ENCODE measurements around the gene LITAF.

The LITAF gene

GRCh38 chr16:11621539-11621919 lies 34.8 kb upstream of the LITAF start:
- no peak for DNase-seq (ENCODE audit: low spot score)
- in situ Hi-C loops (cut with MboI; ENCODE audit: low pct_unique_long_range_greater_than_20kb, low sequenced_read_pairs, unreplicated experiment) = no loop called here

DNA sequence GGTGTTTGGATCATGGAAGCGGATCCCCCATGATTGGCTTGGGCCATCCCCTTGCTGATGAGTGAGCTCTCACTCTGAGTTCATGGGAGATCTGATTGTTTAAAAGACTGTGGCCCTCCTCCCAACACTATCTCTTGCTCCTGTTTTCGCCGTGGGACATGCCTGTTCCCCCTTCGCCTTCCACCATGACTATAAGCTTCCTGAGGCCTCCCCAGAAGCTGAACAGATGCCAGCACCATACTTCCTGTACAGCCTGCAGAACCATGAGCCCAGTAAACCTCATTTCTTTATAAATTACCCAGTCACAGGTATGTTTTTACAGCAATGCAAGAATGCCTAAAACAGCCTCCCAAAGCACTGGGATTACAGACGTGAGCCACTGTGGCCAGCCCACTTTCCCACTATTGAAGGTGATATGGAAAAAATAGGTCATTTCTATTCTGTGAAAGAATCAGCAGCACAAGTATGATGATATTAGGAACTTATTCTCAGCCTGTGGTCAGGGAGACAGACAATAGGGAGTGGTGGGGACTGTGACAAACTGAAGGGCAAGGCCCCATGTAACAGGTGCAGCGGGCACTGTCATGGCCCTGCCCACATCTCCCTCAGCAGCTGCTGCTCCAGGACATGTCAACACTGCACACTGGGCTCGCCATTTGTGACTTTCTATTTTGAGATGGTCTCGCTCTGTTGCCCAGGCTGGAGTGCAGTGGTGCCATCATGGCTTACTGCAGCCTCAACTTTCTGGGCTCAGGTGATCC lies 33.7 kb upstream of the LITAF start:
- no peak for TF ChIP-seq CTCF (IDR thresholded peaks at IDR 0.05; ENCODE audit: extremely low read depth, insufficient read depth, missing control alignments)
- no peak for DNase-seq (ENCODE audit: low spot score)
- in situ Hi-C loops (cut with MboI; ENCODE audit: low pct_unique_long_range_greater_than_20kb, low sequenced_read_pairs, unreplicated experiment) = no loop called here

More at GRCh38 chr16:11621539-11621919, 34.8 kb upstream of the LITAF start:
- no peak for TF ChIP-seq CTCF (IDR thresholded peaks at IDR 0.05; ENCODE audit: extremely low read depth, insufficient read depth, missing control alignments)

DNA sequence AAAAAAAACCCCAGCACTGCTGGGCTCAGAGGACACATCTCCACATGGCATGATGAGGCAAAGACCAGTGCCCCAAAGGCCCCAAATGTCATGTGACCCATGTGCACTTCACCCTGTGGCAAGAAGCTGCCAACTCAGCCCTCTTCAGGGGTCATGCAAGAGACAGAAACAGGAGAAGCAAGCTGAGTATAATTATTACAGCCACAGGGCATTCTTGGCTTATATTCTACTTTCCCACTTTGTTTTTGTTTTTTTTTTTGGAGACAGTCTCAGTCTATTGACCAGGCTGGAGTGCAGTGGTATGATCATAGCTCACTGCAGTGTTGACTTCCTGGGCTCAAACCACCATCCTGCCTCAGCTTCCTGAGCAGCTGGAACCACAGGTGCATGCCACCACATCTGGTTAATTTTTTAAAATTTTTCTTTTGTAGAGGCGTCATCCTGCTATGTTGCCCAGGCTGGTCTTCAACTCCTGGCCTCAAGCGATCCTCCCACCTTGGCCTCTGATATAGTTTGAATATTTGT lies 32.7 kb upstream of the LITAF start:
- TF ChIP-seq CTCF (IDR thresholded peaks at IDR 0.05; ENCODE audit: extremely low read depth, insufficient read depth, missing control alignments) = no peak
- DNase-seq (ENCODE audit: low spot score) = no peak
- in situ Hi-C loops (cut with MboI; ENCODE audit: low pct_unique_long_range_greater_than_20kb, low sequenced_read_pairs, unreplicated experiment) = no loop called here

- in situ Hi-C loops (cut with MboI; ENCODE audit: low pct_unique_long_range_greater_than_20kb, low sequenced_read_pairs, unreplicated experiment) = no loop called here
- no peak for TF ChIP-seq CTCF (IDR thresholded peaks at IDR 0.05; ENCODE audit: extremely low read depth, insufficient read depth, missing control alignments)
- no peak for DNase-seq (ENCODE audit: low spot score)
Observed at GRCh38 chr16:11618107-11618717, 31.5 kb upstream of the LITAF start.

DNA sequence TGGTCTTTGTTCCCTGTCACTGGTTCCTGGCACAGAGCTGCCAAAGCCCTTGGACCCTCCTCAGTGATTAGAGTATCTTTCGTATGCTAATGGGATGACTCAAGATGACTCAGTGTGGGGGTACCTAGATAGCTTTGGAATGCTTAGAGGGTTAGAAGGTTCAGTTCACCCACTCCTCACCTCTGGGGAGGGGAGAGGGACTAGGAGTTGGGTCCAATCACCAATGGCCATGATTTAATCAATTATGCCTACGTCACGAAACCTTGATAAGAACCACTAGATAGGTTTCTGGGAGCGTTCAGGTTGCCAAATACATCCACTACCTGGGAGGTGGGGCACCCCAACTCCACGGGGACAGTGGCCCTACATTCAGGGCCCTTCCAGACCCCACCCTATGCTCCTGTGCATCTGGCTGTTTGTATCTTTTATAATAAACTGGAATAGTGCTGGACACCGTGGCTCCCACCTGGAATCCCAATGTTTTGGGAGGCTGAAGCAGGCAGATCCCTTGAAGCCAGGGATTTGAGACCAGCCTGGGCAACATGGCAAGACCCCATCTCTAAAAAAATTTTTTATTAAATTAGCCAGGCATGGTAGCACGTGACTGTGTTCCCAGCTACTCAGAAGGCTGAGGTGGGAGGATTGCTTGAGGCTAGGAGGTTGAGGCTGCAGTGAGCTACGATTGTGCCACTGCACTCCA lies 29.2 kb upstream of the LITAF start:
- in situ Hi-C loops (cut with MboI; ENCODE audit: low pct_unique_long_range_greater_than_20kb, low sequenced_read_pairs, unreplicated experiment) = no loop called here
- no peak for DNase-seq (ENCODE audit: low spot score)
- no peak for TF ChIP-seq CTCF (IDR thresholded peaks at IDR 0.05; ENCODE audit: extremely low read depth, insufficient read depth, missing control alignments)

GRCh38 chr16:11614587-11615175 lies 28.0 kb upstream of the LITAF start:
- no peak for TF ChIP-seq CTCF (IDR thresholded peaks at IDR 0.05; ENCODE audit: extremely low read depth, insufficient read depth, missing control alignments)
- in situ Hi-C loops (cut with MboI; ENCODE audit: low pct_unique_long_range_greater_than_20kb, low sequenced_read_pairs, unreplicated experiment) = no loop called here
- no peak for DNase-seq (ENCODE audit: low spot score)

All from GM13977 (cell line).